SK-N-MC (cell line): ENCODE data around the gene SPECC1.

Experiments
- EZH2 ChIP-seq: fragments of 200-600 bp; sonication (generic); IDR thresholded peaks from one replicate; pipeline ENCODE4 v1.6.1; 2017; ENCODE audit warnings: antibody characterized with exemption
- FOXP2 ChIP-seq: optimal IDR thresholded peaks from 2 replicates; pipeline ENCODE3; 2011; ENCODE audit warnings: mild to moderate bottlenecking, moderate library complexity; ENCODE audit not compliant: insufficient read depth; ENCODE audit errors: extremely low read length, control extremely low read depth
- POLR2AphosphoS5 ChIP-seq: IDR thresholded peaks from 2 replicates; pipeline ENCODE4 v1.6.1; 2012; ENCODE audit warnings: mild to moderate bottlenecking, low read depth, low read length, borderline replicate concordance

GRCh38 chr17:19996502-19996901 is 12.7 kb upstream of the SPECC1 start:
- TF ChIP-seq EZH2 (no peak), POLR2AphosphoS5 (no peak), FOXP2 (no peak)
